Measurements from ENCODE around the gene PLEKHG5.
"Not testable (repeated sequence)": the region's sequence is repeated elsewhere in the genome, so short reads cannot be mapped to it uniquely, and the experiment has no call there.

Gene PLEKHG5

DNA sequence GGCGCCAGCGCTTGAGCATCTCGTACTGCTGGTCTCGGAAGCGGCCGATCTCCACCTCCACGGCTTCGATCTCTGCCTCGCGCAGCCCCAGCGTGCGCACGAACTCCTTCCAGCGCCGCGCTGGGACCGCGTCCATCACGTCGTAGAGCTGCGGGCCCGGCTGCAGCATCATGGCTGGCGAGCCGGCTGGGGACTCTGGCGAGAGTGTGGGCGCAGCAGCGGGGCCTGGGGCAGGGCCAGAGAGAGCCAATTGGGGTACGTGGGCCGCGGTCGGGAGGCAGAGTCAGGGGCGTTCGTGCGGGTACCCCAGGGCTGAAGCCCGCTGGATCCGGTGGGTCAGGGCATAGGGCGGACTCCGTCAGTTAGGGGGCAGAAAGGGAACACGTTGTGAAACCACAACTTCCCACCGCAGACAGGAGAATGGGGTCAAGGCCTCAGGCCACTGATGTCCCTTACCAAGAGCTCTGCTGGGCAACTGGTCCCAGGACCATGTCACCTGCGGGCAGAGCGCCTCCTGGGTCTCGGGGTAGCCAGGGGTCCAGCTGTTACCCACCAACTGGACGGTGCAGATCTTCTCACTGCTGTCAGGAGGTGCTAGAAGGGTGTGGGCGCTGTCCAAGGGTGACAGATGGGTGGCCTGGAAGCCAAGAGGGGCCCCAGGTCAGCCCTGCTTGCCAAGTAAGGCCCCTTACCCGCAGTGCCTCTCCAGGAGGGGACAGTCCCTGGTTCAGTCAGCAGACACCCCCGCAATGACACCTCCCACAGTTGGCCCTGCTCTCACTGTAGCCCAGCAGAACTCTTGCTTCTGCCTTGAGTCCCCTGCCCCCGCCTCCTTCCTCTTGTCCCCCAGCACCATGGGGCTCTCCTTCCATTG lies 29.7 kb downstream of the PLEKHG5 start:
- no peak for DNase-seq

DNA sequence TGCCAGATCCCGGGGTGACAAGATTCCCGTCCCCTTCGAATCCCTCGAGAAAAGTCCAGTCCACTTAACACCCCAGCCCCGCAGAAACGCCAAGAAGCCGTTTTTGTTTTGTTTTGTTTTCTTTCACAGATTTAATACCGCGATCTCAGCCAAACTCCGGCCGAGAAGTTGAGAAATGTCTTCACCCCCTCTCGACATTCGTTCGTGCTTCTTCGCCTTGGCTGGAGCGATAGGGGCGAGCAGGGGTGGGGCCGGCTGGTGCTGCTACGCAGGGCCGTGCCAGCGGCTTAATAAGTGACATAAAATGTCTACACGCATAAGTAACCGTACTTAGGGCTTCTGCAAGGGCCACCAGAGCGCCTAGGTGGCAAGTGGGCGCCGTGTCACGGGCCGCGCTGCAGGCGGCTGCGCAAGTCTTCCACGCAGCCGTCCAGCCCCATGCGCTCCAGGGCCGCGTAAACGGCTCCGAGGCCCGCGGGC lies 30.4 kb downstream of the PLEKHG5 start:
- DNase-seq: no peak

DNA sequence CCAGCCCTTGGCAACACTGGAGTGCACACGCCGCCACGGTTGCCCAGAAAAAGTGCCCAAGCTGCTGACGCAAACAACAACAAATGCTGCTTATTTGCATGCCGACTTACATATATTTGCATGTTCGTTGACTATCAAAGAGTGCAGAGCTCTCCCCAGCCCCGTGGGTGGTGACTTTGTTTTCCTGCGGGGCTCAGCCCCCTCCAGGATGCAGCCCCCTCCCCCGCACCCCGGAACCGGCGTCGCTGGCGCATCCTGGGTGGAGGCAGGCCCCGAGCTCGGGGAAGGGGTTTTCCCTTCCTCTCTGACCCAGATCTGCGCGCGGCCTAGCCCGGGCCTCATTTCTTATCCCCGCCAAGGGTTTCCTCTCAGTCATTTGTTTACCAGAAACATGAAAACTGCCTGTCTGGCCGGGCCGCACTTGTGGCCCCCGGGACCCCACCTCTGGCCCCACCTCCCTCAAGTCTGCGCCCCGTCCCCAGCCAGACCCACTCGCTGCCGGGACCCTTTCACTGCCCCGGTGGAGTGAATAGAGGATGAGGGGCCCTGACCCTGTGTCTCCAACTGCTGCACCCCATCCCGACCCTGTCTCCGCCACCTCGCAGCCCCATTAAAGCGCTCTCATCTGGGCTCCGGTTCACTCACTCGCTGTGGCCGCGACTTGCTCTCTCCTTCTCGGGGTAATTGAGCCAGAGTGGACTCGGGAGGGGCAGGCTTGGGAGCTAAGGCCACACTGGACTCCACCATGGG lies 31.0 kb downstream of the PLEKHG5 start:
- no peak for DNase-seq

DNA sequence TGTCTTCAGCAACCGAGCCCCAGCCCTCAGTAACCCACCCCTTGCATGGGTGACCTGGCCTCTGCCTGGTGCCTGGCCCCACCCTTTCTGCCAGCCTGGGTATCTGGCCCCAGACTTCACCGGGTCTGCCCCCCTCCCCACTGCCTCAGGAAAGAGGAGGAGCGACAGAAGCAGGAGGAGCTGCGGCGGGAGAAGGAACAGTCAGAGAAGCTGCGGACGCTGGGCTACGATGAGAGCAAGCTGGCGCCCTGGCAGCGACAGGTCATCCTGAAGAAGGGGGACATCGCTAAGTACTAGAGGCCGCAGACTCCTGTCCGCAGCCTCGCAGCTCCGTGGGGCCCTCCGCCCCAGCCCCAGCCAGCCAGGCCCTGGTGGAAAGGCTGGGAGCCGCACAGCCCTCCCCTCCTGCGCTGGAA lies 31.6 kb downstream of the PLEKHG5 start:
- no peak for DNase-seq

DNA sequence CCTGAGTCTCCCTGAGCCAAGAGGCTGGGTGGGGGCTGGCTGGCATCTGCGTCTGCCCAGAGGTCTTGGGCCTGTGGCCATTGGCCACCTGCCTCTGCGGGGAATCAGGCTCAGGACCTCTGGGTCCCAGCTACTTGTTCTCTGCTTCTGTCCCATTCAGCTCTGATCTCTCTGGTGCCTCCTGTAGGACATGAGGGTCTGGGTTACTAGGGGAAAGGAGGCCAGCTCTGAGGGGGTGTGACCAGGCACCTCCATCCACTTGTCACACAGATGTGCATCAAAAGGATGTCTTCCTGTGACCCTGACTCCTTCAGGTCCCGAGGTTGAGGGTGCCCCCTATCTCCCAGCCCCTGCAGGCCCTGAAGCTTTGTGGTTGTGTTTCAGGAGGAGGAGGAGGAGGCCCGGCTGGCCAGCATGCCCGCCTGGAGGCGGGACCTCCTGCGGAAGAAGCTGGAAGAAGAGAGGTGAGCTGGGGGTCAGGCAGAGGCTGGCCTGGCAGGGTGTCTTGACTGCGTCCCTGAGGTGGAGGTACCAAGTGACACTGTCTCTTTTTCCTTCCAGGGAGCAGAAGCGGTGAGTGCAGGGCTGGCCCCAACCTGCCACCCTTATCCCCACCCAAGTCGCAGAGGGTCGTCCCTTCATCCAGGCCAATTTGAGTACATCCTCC lies 34.5 kb downstream of the PLEKHG5 start:
- DNase-seq: no peak

DNA sequence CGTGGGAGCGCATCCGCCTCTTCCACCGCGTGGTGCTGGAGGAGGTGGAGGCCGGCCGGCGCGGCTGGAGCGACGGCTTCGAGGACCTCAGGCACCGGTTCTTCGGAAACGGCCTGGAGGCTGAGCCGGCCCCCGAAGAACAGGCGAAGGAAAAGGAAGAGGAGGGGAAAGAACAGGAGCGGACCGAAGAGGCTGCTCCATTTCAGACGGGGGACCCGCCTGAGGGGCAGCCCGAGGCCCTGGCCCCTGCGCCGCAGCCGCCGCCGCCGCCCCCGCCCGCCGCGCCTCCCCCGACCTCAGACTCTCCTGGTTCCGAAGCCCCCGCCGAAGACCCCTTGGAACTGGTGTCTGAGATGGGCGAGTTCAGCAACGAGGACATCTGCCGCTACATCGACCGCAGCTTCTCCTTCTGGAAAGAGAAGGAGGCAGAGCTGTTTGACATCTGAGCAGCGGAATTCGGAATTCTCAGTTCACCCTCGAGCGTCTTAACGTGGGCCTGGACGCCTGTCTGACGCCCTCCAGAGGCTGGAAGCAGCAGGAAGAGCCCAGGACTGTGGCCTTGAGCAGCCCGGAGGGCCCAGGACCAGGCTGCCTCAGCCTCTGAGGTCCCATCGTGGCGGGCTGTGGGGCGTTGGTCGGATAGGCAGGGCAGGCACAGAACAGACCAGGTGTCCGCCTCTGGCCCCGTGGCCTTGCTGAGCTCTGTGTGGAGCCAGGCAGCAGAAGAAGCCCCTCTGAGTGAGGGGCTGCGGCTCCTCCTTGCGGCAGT lies 35.5 kb downstream of the PLEKHG5 start:
- not testable (repeated sequence) for DNase-seq

DNA sequence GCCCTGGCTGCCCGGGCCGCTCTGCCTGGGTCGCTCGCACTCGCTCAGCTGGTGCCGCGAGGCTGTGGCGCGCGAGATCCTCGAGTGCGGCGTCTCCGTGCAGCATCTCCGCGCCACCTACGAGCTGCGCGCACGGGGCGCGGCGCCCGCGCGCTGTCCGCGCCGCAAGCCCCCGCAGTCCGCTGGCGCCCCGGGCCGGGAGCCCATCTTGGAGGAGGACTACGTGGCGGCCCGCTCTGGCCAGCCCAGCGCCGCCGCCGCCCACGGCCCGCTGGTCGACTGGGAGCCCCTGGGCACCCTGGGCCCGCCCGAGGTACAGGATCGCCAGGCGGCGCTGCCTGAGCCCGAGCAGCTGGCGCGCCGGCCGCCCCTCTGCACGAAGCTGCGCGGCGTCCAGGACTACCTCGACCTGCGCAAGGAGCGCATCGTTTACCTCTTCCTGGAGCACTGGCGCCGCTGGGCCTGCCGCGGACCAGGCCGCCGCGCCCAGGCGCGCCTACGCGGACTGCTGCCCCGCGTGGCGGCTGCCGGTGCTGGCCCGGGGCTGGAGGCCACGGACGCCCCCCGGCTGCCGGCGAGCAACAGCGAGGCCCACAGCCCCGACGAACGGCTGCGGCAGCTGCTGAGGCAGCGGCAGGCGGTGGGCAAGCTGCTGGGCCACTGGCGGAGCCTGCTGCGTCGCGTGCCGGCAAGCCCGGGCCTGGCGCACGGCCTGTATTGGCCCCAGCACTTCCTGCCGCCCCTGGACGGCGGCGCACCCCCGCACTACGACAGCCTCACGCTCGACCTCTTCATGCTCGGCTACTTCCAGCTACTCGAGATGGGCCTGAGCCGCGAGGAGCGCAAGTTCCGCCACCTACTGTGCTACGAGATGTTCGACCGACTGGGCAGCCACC lies 36.4 kb downstream of the PLEKHG5 start:
- no peak for DNase-seq

DNA sequence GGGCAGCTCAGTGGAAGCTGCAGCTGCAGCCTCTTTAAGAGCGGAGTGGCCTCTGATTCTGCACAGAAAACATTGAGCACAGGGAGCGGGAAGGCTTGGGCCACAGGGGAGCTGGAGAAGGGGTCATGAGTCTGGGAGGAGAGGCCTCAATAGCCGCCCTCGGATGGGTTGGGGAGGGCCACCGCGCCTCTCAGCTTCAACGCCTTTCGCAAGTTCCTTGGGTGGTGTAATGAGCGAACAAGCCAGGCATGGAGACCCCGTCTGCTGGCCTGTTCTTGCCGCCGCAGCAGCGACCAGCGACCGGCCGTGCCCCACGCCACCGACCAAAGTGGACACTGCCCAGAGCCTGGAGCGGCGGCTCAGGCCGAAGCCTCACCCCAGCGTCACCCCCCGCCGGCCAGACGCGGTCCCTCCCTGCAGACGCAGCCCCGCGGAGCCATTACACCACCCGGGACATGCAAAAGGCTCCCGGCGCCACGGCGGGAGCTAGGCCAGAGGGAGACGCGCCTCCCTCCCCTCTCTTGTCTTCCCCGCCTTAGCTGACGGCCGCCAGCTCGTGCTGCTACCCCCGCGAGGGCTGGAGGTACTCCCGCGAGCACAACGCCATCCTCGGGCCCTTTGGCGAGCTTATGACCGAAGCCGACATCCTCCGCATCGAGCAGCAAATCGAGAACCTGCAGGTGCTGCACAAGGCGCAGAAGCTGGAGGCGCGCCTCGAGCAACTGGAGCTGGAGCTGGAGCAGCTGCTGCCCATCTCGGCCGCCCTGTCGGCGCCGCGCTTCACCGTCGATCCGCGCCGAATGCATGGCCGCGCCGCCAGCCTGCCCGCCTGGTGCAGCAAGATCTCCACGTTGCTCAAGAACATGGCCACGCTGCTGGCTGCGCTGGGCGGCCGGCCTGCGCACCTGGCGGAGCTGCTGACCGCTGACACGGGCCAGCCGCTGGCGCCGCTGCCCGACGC lies 37.3 kb downstream of the PLEKHG5 start:
- not testable (repeated sequence) for DNase-seq

DNA sequence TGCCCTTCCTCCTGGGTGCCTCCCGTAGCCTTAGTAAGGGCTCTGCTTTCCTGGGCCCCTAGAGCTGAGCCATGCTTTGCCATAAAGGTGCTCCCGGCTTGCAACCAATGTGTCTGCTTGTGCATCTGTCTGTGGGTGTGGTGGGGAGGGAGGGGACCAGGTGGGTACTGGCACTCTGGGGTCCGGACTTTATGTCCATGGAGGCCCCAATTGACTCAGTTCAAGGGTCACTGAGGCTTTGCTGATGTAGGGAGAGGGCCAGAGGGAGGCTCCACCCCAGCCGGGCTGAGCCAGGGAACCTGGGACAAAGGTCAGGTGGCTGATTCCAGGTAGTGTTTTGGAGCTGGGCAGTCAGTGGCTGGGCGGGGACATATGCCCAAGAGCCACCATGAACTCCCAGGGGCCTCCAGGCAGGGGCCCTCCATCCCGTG lies 40.5 kb downstream of the PLEKHG5 start:
- no peak for DNase-seq

DNA sequence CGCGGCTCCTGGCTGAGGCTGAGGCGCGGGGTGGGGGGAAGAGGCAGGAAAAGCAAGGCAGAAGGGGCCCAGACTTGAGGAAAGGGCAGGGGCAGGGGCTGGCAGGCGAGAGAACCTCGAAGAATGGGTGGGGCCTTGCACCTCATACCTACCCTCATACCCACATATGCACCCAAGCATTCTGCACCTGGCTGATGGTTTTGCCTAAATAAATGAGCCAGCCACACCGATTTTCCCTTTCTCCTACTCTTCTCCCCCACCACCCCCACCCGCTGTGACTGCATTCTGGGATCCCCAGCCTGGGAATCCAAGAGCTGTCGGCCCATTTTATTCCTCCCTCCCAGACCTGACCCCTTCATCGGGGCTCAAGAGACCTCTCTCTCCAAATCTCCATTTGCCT lies 41.0 kb downstream of the PLEKHG5 start:
- not testable (repeated sequence) for DNase-seq

DNA sequence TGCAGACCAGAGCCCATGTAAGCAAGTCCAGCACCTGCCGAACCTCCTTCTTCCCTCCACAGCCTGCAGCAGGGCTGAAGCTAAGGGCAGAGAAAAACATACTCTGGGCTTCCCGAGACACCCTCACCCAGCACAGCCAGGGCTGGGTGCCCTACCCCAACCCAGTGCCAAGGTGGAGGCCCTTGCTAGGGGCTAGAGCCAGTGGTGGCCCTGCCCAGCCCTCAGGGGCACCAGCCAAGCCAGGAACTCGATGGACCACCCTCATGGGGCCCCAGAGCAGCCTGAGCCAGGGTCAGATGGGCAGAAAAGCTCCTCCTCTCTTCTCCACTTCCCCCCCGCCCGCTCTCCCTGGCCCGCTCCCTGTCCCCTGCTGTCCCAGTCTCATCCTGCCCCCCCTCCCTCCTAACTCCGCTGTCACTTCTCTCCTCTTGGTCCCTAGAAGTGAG lies 41.4 kb downstream of the PLEKHG5 start:
- no peak for DNase-seq

DNA sequence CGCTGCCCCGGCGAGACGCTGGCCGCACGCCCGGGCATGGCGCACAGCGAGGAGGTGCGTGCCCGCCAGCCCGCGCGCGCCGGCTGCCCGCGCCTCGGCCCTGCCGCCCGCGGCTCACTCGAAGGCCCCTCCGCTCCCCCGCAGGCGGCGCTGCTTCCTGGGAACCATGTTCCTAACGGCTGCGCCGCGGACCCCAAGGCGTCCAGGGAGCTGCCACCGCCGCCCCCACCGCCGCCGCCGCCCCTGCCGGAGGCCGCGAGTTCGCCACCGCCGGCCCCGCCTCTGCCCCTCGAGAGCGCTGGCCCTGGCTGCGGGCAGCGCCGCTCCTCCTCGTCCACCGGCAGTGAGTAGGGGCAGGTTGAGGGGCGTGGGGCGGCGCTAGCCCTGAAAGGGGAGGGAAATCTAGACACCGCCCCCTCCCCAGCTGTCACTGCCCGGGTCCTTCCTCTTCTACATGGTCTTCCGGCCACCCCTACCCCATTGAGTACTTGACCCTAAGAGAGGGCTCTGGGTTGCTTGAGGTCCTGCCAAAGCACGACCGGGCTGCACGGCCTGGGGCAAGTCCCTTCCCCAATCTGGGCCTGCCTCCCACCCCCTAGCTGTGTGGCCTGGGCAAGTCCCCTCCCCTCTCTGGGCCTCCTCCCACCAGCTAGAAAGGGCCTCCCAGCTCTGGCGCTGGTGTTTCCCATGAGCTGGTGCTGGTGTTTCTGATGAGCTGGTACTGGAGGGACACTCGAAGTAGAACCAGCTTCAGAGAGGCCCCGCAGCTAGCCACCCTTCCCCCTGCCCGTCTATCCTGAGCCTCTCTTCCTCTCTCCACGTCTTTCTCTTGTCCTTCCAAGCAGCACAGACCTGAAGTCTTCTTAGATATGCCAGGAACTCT lies 42.5 kb downstream of the PLEKHG5 start:
- no peak for DNase-seq

DNA sequence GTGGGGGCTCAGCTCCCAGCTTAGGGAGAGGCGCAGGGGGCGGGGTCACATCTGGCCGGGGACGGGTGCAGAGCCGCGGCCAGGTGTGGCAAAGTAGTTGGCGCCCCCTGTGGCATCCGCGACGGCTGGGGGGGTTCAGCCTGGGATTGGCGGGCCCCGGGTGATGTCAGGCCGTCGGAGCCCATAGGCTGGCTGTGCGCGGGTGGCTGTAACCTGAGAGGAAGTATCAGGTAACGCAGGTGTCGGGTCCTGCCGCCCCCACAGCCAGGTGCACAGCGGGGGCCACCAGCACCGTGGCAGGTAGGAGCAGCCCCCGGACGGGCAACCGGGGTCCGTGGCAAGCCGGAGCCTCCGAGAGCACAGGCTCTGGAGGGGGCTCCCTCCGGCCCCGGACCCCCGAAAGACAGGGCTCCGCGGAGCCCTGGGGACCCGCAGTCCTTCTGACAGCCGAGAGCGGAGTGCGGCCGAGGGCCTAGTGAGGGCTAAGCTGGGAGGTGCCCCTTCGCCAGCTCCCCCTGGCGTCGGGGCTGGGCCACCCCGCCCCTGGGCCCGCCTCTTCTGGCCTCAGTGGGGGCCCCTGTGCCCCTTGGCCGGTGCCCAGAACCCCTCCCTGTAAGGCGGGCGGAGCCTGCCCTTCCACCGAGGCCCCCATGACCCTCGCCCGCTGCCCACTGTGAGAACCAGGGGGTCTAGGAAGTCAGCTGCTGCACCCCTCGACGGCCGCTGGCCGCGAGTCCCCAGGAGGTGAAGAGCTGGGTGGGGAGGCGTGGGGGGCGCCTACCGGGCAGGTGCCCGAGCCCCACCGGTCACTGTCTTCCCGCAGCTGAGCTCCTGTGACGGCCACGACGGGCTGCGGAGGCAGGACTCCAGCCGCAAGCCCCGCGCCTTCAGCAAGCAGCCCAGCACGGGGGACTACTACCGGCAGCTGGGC lies 43.4 kb downstream of the PLEKHG5 start:
- peak; percentile 57 to 70 for DNase-seq

DNA sequence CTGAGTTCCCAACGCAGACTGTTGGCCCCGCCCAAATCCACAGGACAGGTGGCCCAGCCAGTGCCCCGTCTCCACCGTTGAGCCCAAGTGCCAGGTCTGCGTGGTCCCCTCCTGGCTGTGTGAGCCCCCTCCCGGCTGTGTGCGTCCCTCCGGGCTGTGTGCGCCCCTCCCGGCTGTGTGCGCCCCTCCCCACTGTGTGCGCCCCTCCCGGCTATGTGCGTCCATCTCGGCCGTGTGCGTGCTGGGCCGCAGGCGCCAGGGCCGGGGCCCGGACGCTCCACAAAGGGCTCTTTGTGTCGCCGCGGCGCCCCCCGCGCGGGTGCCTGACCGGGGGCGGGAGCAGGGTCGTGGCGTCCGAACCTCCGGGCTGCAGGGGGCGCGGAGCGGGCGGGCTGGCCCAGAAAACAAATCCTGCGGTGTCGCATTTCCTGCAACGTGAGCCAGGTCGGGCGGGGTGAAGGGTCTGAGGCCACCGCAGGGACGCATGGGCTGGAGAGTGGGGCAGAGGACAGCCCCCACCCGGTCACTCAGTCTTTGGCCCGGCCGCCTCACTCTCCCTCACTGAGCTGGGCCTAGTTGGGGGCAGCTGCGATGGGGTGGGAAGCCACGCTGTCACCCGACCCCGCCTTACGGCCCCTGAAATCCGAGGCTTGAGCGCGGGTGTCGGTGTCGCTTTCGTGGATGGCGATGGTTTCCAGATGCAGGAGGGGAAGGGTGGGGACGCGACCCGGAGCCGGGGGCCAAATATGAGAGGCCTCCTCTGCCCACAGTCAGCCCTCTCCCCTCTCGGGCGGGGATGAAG lies 44.2 kb downstream of the PLEKHG5 start:
- DNase-seq: no peak

DNA sequence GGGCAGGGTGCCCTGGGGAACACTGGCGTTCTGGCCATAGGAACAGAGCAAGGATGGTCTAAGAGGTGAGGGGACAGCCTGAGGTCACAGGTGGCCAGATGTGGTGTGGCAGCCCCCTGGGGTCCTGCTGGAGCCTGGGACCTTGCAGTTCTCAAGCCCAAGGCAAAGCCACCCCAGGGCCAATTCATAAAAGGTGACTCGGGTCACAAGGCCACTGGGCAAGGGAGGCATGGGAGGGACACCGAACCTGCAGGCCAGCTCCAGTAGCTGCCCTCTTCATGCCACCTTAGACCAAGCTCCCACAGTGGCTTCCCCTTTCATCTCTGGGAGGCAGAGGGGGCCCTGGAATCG lies 44.8 kb downstream of the PLEKHG5 start:
- DNase-seq: no peak

DNA sequence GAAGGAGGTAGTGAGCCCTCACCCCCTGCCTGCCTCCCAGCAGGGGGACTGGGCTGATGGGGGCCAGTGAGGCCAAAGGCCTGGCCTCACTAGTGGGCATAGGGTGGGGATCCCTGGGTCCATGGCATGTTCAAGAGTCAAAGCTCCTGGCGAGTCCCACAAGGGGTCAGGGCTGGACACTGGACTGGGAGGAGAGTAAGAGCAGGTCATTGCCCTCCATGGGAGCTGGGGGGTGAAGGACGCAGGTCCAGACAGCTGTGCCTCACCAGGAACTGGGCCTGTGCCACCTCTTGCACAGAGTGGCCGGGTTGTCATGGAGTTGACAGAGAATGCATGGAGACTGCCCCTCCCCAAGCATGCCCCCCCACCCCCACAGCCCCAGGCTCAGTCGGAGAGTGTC lies 45.5 kb downstream of the PLEKHG5 start:
- not testable (repeated sequence) for DNase-seq
